Parathyroid adenoma (tissue), 2 donors: Measurements from ENCODE around the gene CDC42EP5.

Experiments used
- H2AFZ ChIP-seq: fragments of 300-600 bp; sonication (generic); one replicate; pipeline ENCODE4 v1.7.0; 2017; ENCODE audit warnings: antibody characterized with exemption, mild to moderate bottlenecking
- H3K27ac ChIP-seq: fragments of 300-600 bp; sonication (generic); one replicate; pipeline ENCODE4 v1.7.0; 2017
- H3K27me3 ChIP-seq: fragments of 300-600 bp; sonication (generic); one replicate; pipeline ENCODE4 v1.7.0; 2017; ENCODE audit warnings: low read length; ENCODE audit not compliant: control insufficient read depth, insufficient read depth
- H3K36me3 ChIP-seq: fragments of 300-600 bp; sonication (generic); one replicate; pipeline ENCODE4 v1.7.0; 2017; ENCODE audit warnings: low read length; ENCODE audit not compliant: control insufficient read depth, insufficient read depth
- H3K4me1 ChIP-seq: fragments of 300-600 bp; sonication (generic); one replicate; pipeline ENCODE4 v1.7.0; 2017; ENCODE audit warnings: control low read depth
- H3K4me2 ChIP-seq: fragments of 300-600 bp; sonication (generic); one replicate; pipeline ENCODE4 v1.7.0; 2017; ENCODE audit warnings: low read length
- H3K4me3 ChIP-seq: fragments of 300-600 bp; sonication (generic); one replicate; pipeline ENCODE4 v1.7.0; 2017; ENCODE audit warnings: low read depth, low read length
- H3K79me2 ChIP-seq: fragments of 300-600 bp; sonication (generic); one replicate; pipeline ENCODE4 v1.7.0; 2017; ENCODE audit warnings: control low read depth
- H3K9ac ChIP-seq: fragments of 300-600 bp; sonication (generic); one replicate; pipeline ENCODE4 v1.7.0; 2017; ENCODE audit warnings: mild to moderate bottlenecking
- H3K9me3 ChIP-seq: fragments of 300-600 bp; sonication (generic); one replicate; pipeline ENCODE4 v1.7.0; 2017; ENCODE audit warnings: low read length; ENCODE audit not compliant: control insufficient read depth
- TF ChIP-seq, protein P1 (sequence below): fragments of 300-600 bp; sonication (generic); IDR thresholded peaks from one replicate; pipeline ENCODE4 v1.7.0; 2017; ENCODE audit warnings: antibody characterized with exemption, mild to moderate bottlenecking
- donor health status: primary hyperparathyroidism.

CDC42EP5 gene

DNA sequence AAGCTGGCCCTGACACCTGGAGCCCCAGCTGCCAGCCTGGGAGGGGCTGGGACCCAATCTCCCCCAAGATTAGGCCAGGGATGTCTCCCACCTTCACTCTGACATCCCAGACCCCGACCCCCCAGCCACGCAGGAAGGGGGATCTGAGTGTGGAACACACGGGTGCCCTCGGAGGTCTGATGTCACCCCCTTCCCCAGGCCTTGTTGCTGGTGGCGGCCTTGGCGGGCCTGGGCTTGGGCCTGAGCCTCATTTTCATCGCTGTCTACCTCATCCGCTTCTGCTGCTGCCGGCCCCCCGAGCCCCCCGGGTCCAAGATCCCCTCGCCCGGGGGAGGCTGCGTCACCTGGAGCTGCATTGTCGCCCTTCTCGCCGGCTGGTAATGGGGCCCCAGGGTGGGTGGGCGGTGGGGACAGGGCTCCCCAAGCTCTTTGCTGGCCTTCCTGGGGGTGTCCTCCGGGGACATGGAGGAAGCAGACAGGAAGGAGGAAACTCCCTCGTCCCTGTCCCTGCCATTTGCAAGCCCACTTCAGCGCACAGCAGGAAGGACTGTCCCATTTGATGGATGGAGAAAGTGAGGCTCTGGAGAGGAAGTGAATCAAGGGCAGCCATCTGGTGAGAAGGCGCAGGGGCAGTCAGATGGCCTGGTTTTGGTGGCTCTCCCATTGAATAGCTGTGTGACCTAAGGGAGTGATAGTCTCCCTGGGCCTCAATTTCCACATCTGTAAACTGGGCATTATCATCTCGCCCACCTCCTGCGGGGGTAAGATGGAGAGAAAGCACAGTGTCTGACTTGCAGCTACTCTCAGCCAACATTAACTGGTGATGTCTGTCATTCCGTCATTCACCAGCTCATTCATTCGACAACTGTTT is 53.9 kb downstream of the CDC42EP5 start:
- H3K27me3 ChIP-seq: peaks cover 8% of the 10 kb centered on the region
- no peaks in the 10 kb centered on the region for H3K36me3 ChIP-seq
- no peaks in the 10 kb centered on the region for H3K4me1 ChIP-seq
- TF ChIP-seq, protein P1, sequence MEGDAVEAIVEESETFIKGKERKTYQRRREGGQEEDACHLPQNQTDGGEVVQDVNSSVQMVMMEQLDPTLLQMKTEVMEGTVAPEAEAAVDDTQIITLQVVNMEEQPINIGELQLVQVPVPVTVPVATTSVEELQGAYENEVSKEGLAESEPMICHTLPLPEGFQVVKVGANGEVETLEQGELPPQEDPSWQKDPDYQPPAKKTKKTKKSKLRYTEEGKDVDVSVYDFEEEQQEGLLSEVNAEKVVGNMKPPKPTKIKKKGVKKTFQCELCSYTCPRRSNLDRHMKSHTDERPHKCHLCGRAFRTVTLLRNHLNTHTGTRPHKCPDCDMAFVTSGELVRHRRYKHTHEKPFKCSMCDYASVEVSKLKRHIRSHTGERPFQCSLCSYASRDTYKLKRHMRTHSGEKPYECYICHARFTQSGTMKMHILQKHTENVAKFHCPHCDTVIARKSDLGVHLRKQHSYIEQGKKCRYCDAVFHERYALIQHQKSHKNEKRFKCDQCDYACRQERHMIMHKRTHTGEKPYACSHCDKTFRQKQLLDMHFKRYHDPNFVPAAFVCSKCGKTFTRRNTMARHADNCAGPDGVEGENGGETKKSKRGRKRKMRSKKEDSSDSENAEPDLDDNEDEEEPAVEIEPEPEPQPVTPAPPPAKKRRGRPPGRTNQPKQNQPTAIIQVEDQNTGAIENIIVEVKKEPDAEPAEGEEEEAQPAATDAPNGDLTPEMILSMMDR: no peak
- H3K4me3 ChIP-seq: no peak overlapping the region
- H3K27ac ChIP-seq: no peak overlapping the region
- no peak overlapping the region for H2AFZ ChIP-seq
- no peaks in the 10 kb centered on the region for H3K9me3 ChIP-seq
- no peaks in the 10 kb centered on the region for H3K79me2 ChIP-seq
- no peak overlapping the region for H3K4me2 ChIP-seq
- H3K9ac ChIP-seq: no peak overlapping the region

DNA sequence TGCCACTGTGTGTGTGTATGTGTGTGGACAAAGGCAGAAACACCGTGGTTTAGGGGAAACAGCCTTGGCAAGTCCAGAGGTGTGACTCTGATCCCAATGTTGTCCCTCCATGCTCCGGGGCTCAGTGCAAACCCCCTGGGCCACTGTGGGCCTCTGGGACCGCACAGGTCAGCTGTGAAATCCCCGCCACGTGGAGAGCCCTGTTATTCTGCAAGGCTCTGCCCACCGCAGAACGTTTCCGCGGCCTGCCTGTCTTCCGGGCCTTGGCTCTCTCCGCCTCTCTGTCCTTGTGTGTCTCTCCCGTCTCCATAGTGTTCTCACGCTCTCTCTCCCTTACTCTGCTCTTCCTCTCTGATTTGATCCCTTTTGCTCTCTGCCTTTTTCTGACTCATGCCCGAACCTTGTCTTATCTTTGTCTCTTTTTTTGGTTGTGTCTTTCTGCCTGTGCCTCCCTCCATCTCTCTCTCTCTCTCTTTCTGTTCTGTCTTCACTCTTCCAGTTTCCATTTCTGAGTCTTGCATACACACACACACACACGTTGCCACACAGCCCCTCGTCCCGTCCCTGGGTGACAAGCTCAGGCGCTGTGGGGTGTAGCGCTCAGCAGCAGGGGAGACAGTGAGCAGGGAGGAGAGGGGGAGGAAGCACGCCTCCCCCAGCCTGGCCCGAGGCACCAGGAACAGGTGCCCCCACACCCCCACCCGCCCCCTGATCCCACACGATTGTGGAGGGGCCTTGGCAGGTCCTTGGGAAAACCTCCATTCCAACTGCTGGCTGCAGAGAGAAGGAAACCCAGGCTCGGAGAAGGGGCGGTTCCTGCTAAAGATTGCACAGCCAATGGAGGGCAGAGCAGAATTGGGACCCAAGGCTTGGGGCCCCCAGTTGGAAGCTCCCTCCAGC is 54.8 kb downstream of the CDC42EP5 start:
- Histone ChIP-seq H3K9me3 (no peaks in the 10 kb centered on the region), H3K4me3 (no peak overlapping the region), H3K4me1 (no peaks in the 10 kb centered on the region), H3K36me3 (no peaks in the 10 kb centered on the region), H3K27ac (no peak overlapping the region), H3K27me3 (peaks cover 8% of the 10 kb centered on the region), H2AFZ (no peak overlapping the region), H3K9ac (no peak overlapping the region), H3K4me2 (no peak overlapping the region), H3K79me2 (no peaks in the 10 kb centered on the region)
- TF ChIP-seq, protein P1: no peak

DNA sequence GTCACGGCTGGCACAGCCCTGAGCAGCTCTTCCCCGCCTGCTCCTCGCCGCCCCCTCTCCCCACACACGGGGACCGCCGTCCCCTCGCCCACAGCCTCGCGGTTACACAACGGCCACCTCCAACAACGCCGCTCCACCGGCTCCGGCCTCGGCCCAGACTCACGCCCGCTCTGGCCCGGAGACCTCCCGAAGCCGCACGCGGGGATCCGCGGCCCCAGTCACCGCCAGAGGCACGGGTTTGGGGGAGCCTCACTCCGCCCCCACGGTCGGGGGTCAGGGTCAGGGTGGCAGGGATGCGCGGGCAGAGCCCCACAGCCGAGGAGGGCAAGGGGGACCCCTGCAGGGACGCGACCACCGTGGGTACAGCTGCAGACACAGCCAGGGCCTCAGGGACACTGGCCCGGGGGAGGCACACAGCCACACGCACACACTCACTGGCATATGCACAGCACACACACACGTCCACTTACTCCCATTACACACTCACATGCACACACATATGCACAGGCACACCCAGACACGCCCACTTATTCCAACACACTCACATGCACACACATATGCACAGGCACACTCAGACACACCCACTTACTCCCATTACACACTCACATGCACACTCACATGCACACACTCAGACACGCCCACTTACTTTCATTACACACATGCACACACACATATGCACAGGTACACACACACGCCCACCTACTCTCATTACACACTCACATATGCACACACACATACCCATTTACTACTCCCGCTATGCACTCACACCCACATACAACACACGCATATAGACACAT is 56.2 kb downstream of the CDC42EP5 start:
- no peak overlapping the region for H3K4me2 ChIP-seq
- TF ChIP-seq, protein P1: no peak
- no peak overlapping the region for H2AFZ ChIP-seq
- peaks cover 8% of the 10 kb centered on the region for H3K27me3 ChIP-seq
- no peaks in the 10 kb centered on the region for H3K36me3 ChIP-seq
- H3K27ac ChIP-seq: no peak overlapping the region
- H3K9me3 ChIP-seq: no peaks in the 10 kb centered on the region
- H3K9ac ChIP-seq: no peak overlapping the region
- H3K4me1 ChIP-seq: no peaks in the 10 kb centered on the region
- H3K79me2 ChIP-seq: no peaks in the 10 kb centered on the region
- H3K4me3 ChIP-seq: no peak overlapping the region

DNA sequence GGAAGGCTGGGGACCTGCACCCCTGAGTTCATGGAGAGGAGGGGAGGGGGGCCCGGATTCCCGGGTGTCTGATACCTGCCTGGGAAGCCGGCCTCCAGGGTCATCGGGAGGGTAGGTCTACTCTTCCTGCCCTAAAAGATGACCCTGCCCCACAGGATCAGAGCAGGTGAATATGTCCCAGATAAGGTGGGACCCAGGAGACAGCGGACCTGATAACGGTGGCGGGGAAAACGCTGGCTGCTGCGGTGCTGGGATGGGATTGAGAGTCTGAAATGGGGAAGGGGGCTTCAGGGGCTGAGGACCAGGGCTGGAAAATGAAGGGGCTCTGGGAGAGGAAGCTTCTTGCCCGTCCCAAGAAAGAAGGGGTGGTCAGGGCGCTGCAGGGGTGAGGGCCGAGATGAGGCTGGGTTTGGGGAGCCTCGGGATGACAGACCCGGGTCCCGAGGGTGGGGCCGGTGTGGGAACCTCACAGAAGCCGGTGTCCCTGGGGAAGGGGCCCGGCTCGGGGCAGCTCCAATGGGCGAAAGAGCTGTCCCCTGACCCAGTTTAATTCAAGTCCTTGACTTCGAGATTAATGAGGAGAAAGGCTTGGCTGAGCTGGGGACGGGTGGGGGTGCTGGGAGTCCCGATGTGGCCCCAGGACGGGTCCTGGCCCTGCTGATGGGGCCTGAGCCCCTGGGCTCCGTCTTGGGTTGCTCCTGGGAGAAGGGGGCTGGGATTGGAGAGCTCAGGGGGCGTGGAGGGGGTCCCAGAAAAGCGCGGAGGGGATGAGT is 57.0 kb downstream of the CDC42EP5 start:
- TF ChIP-seq, protein P1: no peak
- no peak overlapping the region for H3K27ac ChIP-seq
- H3K36me3 ChIP-seq: no peaks in the 10 kb centered on the region
- H3K27me3 ChIP-seq: peaks cover 4% of the 10 kb centered on the region
- no peak overlapping the region for H3K9ac ChIP-seq
- H3K79me2 ChIP-seq: no peaks in the 10 kb centered on the region
- H3K4me3 ChIP-seq: no peak overlapping the region
- no peak overlapping the region for H3K4me2 ChIP-seq
- no peak overlapping the region for H2AFZ ChIP-seq
- no peaks in the 10 kb centered on the region for H3K4me1 ChIP-seq
- no peaks in the 10 kb centered on the region for H3K9me3 ChIP-seq
